HEK293 (cell line): ENCODE results near the gene BTBD2.
A peak's percentile ranks its signal among the peaks of the same experiment; 100 is the strongest.
"Not testable (repeated sequence)": the region's sequence is repeated elsewhere in the genome, so short reads cannot be mapped to it uniquely, and the experiment has no call there.

ENCODE experiments used
- CTCF ChIA-PET: fragments of 350-600 bp; formaldehyde crosslinking; extraction: SDS; loops from one replicate; lab custom pipeline; 2021; ENCODE audit warnings: antibody characterized with exemption; lab: Yijun Ruan, JAX
- POLR2A ChIA-PET: fragments of 300-600 bp; formaldehyde crosslinking; extraction: SDS; loops from one replicate; lab custom pipeline; 2020; ENCODE audit warnings: antibody characterized with exemption, inconsistent platforms; lab: Yijun Ruan, JAX
- H3K27ac ChIP-seq: fragments of 200-500 bp; sonication (Bioruptor generic); 2 replicates; pipeline ENCODE4 v1.5.1; 2014; ENCODE audit warnings: low read depth, low read length, control low read depth, inconsistent platforms; ENCODE audit errors: extremely low read depth
- H3K36me3 ChIP-seq, 2 experiments: fragments of 200-500 bp in 1 of 2; sonication (Bioruptor generic) in 1 of 2; 1 replicate in 1 of 2; 2 replicates in 1 of 2; pipeline ENCODE4 v1.5.1; 2014 to 2017; ENCODE audit warnings: inconsistent platforms in 2 of 2, low read length in 2 of 2; ENCODE audit not compliant: control insufficient read depth in 2 of 2, insufficient read depth in 1 of 2
- H3K4me1 ChIP-seq: fragments of 200-500 bp; sonication (Bioruptor generic); 2 replicates; pipeline ENCODE4 v1.5.1; 2014; ENCODE audit warnings: mild to moderate bottlenecking, low read length, inconsistent platforms; ENCODE audit not compliant: control insufficient read depth, insufficient read depth
- H3K4me3 ChIP-seq: 2 replicates; pipeline ENCODE4 v1.5.1; 2011; ENCODE audit warnings: low read depth, mild to moderate bottlenecking, control low read depth, low read length, moderate library complexity
- H3K9me3 ChIP-seq: fragments of 200-500 bp; sonication (Bioruptor generic); 2 replicates; pipeline ENCODE4 v1.5.1; 2014; ENCODE audit warnings: low read depth, low read length, inconsistent platforms; ENCODE audit not compliant: control insufficient read depth, insufficient read depth
- ATF2 ChIP-seq: fragments of 450-650 bp; formaldehyde crosslinking; IDR thresholded peaks from 2 replicates; pipeline ENCODE4 v1.5.1; 2016; ENCODE audit warnings: missing biosample characterization, missing genetic modification characterization, low read depth
- HOXD13 ChIP-seq: sonication (generic); formaldehyde crosslinking; IDR thresholded peaks from 2 replicates; pipeline ENCODE4 v1.8.0; 2022; ENCODE audit warnings: missing genetic modification reagents, borderline replicate concordance
- IKZF3 ChIP-seq: fragments of 450-650 bp; IDR thresholded peaks from 2 replicates; pipeline ENCODE4 v1.5.0; 2018; ENCODE audit warnings: missing biosample characterization, mild to moderate bottlenecking, missing genetic modification characterization, moderate library complexity
- ZBTB11 ChIP-seq: fragments of 450-650 bp; formaldehyde crosslinking; conservative IDR thresholded peaks from 2 replicates; pipeline ENCODE4 v1.5.1; 2016; ENCODE audit warnings: low read depth, missing biosample characterization, missing genetic modification characterization
- ZBTB26 ChIP-seq: fragments of 450-650 bp; formaldehyde crosslinking; optimal IDR thresholded peaks from 2 replicates; pipeline ENCODE3; 2016; ENCODE audit warnings: missing biosample characterization, mild to moderate bottlenecking, missing genetic modification characterization
- ZNF112 ChIP-seq: fragments of 450-650 bp; formaldehyde crosslinking; IDR thresholded peaks from 2 replicates; pipeline ENCODE4 v1.5.0; 2017; ENCODE audit warnings: missing biosample characterization, missing genetic modification characterization
- ZNF121 ChIP-seq: fragments of 450-650 bp; formaldehyde crosslinking; IDR thresholded peaks from 2 replicates; pipeline ENCODE4 v1.5.1; 2016; ENCODE audit warnings: missing biosample characterization, missing genetic modification characterization
- ZNF16 ChIP-seq: fragments of 450-650 bp; formaldehyde crosslinking; IDR thresholded peaks from 2 replicates; pipeline ENCODE4 v1.5.1; 2016; ENCODE audit warnings: low read depth, missing biosample characterization, missing genetic modification characterization
- ZNF341 ChIP-seq: fragments of 450-650 bp; formaldehyde crosslinking; IDR thresholded peaks from 2 replicates; pipeline ENCODE4; 2016; ENCODE audit warnings: low read depth, missing biosample characterization, missing genetic modification characterization
- ZNF518A ChIP-seq: fragments of 450-650 bp; formaldehyde crosslinking; conservative IDR thresholded peaks from 2 replicates; pipeline ENCODE4 v1.5.1; 2016; ENCODE audit warnings: low read depth, missing biosample characterization, missing genetic modification characterization
- ZNF585B ChIP-seq: fragments of 450-650 bp; formaldehyde crosslinking; IDR thresholded peaks from 2 replicates; pipeline ENCODE4 v1.5.1; 2016; ENCODE audit warnings: missing biosample characterization, missing genetic modification characterization
- ZNF704 ChIP-seq: fragments of 450-650 bp; formaldehyde crosslinking; IDR thresholded peaks from 2 replicates; pipeline ENCODE4 v1.5.1; 2016; ENCODE audit warnings: missing biosample characterization, missing genetic modification characterization

BTBD2 gene

GRCh38 chr19:2034729-2035589, 19.4 kb upstream of the BTBD2 start (continued):
- TF ChIP-seq ZNF704 (tag by site-specific recombination): no peak
- TF ChIP-seq ZNF112 (tag by site-specific recombination): no peak
- TF ChIP-seq ZNF518A (tag by site-specific recombination): no peak
- no peak for TF ChIP-seq HOXD13 (CRISPR knock-in tag)
- no peak for TF ChIP-seq ZBTB26
- TF ChIP-seq IKZF3: no peak
- no peak for TF ChIP-seq ZBTB11
- peak; percentile 33; the same call in 1 of the 2 replicates for TF ChIP-seq ZNF16 (tag by site-specific recombination)
- peak; percentile 96 for TF ChIP-seq ATF2 (tag by site-specific recombination)
- TF ChIP-seq ZNF585B (tag by site-specific recombination): no peak

- not testable (repeated sequence) for H3K4me1 ChIP-seq, H3K27ac ChIP-seq, H3K4me3 ChIP-seq, H3K9me3 ChIP-seq
- peak; percentile 14; the same call in 1 of the 2 replicates for TF ChIP-seq ZNF341 (tag by site-specific recombination)
- peak; percentile 90 for TF ChIP-seq ZNF121
- CTCF ChIA-PET: interaction anchor here (0.6 to 1.3 kb wide), 2 partner anchors 34 to 36 kb away, joined by 3 read pairs; no protein-coding TSS in a partner anchor
- peaks cover 0 to 11% of the 10 kb centered on the region in 2 experiments; a peak in 1 of 3 replicates for H3K36me3 ChIP-seq
- POLR2A ChIA-PET: interaction anchor here (0.5 to 1.4 kb wide), 4 partner anchors 9 to 125 kb away, joined by 3 to 4 read pairs (median 3); no protein-coding TSS in a partner anchor
These were observed 18.7 kb upstream of the BTBD2 start for GRCh38 chr19:2034253-2034652.
